H1 (cell line): ENCODE measurements around the gene ZNF697. TPM values are rescaled to one million over a fixed set of nuclear protein-coding genes. Genes with fewer than 3 reads are reported as not detected.

Source experiments
- CTCF ChIA-PET: fragments of 300-600 bp; sonication (Branson Sonifier 250); formaldehyde crosslinking; loops from one replicate; lab custom pipeline; 2021; ENCODE audit not compliant: partially characterized antibody; lab: Charles Lee
- POLR2A ChIA-PET: fragments of 300-600 bp; sonication (Branson Sonifier 250); formaldehyde crosslinking; loops from one replicate; lab custom pipeline; 2021; ENCODE audit warnings: inconsistent platforms; ENCODE audit not compliant: partially characterized antibody; lab: Charles Lee
- DNase-seq, 2 experiments: peaks; one replicate each; pipeline versions ENCODE4 v3.0.0 to v3.0.0-alpha.2; 2010 to 2022; ENCODE audit warnings: low spot score in 2 of 2, low read depth in 1 of 2, mixed read lengths in 1 of 2
- FAIRE-seq: peaks from 2 replicates; lab custom pipeline; 2011; peaks lifted over from hg19 to GRCh38; lab: Jason Lieb, UNC
- H2AFZ ChIP-seq: 2 replicates; pipeline ENCODE4 v1.8.1; 2012; ENCODE audit warnings: low read length, inconsistent platforms
- H2AK5ac ChIP-seq: 2 replicates; pipeline ENCODE4 v1.6.1; 2013; ENCODE audit warnings: low read depth, low read length
- H2BK120ac ChIP-seq: replicated peaks from 2 replicates; pipeline ENCODE3; 2013; ENCODE audit warnings: low read depth, low read length, inconsistent platforms
- H2BK12ac ChIP-seq: 2 replicates; pipeline ENCODE4 v1.6.1; 2013; ENCODE audit warnings: low read depth, low read length
- H2BK15ac ChIP-seq: 2 replicates; pipeline ENCODE4 v1.6.1; 2013; ENCODE audit warnings: low read length
- H2BK20ac ChIP-seq: 2 replicates; pipeline ENCODE4 v1.6.1; 2013; ENCODE audit warnings: low read length
- H2BK5ac ChIP-seq: 2 replicates; pipeline ENCODE4 v1.6.1; 2013; ENCODE audit warnings: low read depth, low read length
- H3K14ac ChIP-seq: 2 replicates; pipeline ENCODE4 v1.6.1; 2013; ENCODE audit warnings: inconsistent platforms; ENCODE audit not compliant: insufficient read length
- H3K18ac ChIP-seq: 2 replicates; pipeline ENCODE4 v1.6.1; 2013; ENCODE audit warnings: low read length; ENCODE audit errors: extremely low read depth
- H3K23ac ChIP-seq: 2 replicates; pipeline ENCODE4 v1.6.1; 2013; ENCODE audit warnings: inconsistent platforms; ENCODE audit not compliant: insufficient read length
- H3K23me2 ChIP-seq: 2 replicates; pipeline ENCODE4 v1.6.1; 2013; ENCODE audit warnings: low read depth, low read length
- H3K27ac ChIP-seq: 2 replicates; pipeline ENCODE4 v1.6.1; 2011; ENCODE audit warnings: low read depth, low read length, inconsistent platforms
- H3K27me3 ChIP-seq, 4 experiments: replicated peaks in 1 of 4; 1 replicate in 1 of 4; 2 replicates in 3 of 4; pipeline versions ENCODE4 v1.6.1 to v1.8.1; 2011 to 2013; ENCODE audit warnings: low read length in 3 of 4, mild to moderate bottlenecking in 3 of 4, inconsistent platforms in 2 of 4, mixed read lengths in 2 of 4, moderate library complexity in 1 of 4; ENCODE audit not compliant: control insufficient read depth in 3 of 4, insufficient read depth in 3 of 4; ENCODE audit errors: extremely low read depth in 1 of 4
- H3K36me3 ChIP-seq, 4 experiments: 2 replicates each; pipeline versions ENCODE4 v1.6.1 to v1.8.1; 2011 to 2013; ENCODE audit warnings: mild to moderate bottlenecking in 4 of 4, low read length in 3 of 4, moderate library complexity in 2 of 4, control low read depth in 1 of 4, inconsistent platforms in 1 of 4; ENCODE audit not compliant: insufficient read depth in 4 of 4, control insufficient read depth in 2 of 4
- H3K4ac ChIP-seq: replicated peaks from 2 replicates; pipeline ENCODE3; 2013; ENCODE audit warnings: low read length, low read depth, mixed read lengths, inconsistent platforms; ENCODE audit not compliant: insufficient read length
- H3K4me1 ChIP-seq, 4 experiments: replicated peaks in 1 of 4; 1 replicate in 1 of 4; 2 replicates in 3 of 4; pipeline versions ENCODE4 v1.6.1 to v1.8.1; 2011 to 2013; ENCODE audit warnings: low read length in 3 of 4, inconsistent platforms in 2 of 4, mixed read lengths in 1 of 4; ENCODE audit not compliant: insufficient read depth in 4 of 4, control insufficient read depth in 3 of 4
- H3K4me2 ChIP-seq, 2 experiments: 2 replicates each; pipeline versions ENCODE4 v1.6.1 to v1.8.1; 2011 to 2013; ENCODE audit warnings: low read depth in 2 of 2, low read length in 2 of 2, control low read depth in 1 of 2, inconsistent platforms in 1 of 2, mild to moderate bottlenecking in 1 of 2; ENCODE audit not compliant: insufficient read depth in 1 of 2
- H3K4me3 ChIP-seq, 4 experiments: fragments of 200-600, 300-600 bp in 1 of 4; sonication (generic), shearing (Covaris generic), sonication (Bioruptor Twin) in 1 of 4; 2 replicates each; pipeline versions ENCODE4 v1.5.1 to v1.8.1; 2011 to 2016; ENCODE audit warnings: low read length in 4 of 4, low read depth in 3 of 4, control low read depth in 2 of 4, inconsistent platforms in 2 of 4, mild to moderate bottlenecking in 2 of 4, mixed read lengths in 1 of 4, moderate library complexity in 1 of 4; ENCODE audit not compliant: insufficient read depth in 2 of 4; ENCODE audit errors: extremely low read depth in 1 of 4
- H3K56ac ChIP-seq: replicated peaks from 2 replicates; pipeline ENCODE3; 2013; ENCODE audit warnings: low read depth, mild to moderate bottlenecking, mixed read lengths, low read length, inconsistent platforms; ENCODE audit not compliant: insufficient read length
- H3K79me1 ChIP-seq: 2 replicates; pipeline ENCODE4 v1.6.1; 2013; ENCODE audit warnings: low read depth, low read length, control low read depth
- H3K79me2 ChIP-seq, 2 experiments: 2 replicates each; pipeline versions ENCODE4 v1.6.1 to v1.8.1; 2012 to 2013; ENCODE audit warnings: low read length in 2 of 2, mild to moderate bottlenecking in 2 of 2, inconsistent platforms in 1 of 2; ENCODE audit not compliant: insufficient read depth in 2 of 2, control insufficient read depth in 1 of 2
- H3K9ac ChIP-seq, 4 experiments: replicated peaks in 1 of 4; 1 replicate in 1 of 4; 2 replicates in 3 of 4; pipeline versions ENCODE4 v1.6.1 to v1.8.1; 2011 to 2013; ENCODE audit warnings: low read depth in 3 of 4, low read length in 3 of 4, control low read depth in 2 of 4, mild to moderate bottlenecking in 2 of 4, moderate library complexity in 2 of 4, inconsistent platforms in 1 of 4; ENCODE audit errors: extremely low read depth in 1 of 4
- H3K9me3 ChIP-seq, 2 experiments: 2 replicates each; pipeline versions ENCODE4 v1.6.1 to v1.8.1; 2012 to 2013; ENCODE audit warnings: mild to moderate bottlenecking in 2 of 2, moderate library complexity in 2 of 2, control low read depth in 1 of 2, inconsistent platforms in 1 of 2, low read depth in 1 of 2, low read length in 1 of 2, mixed read lengths in 1 of 2; ENCODE audit not compliant: insufficient read depth in 2 of 2
- H4K20me1 ChIP-seq, 2 experiments: replicated peaks in 1 of 2; 2 replicates each; pipeline versions ENCODE3 to v1.8.1; 2011 to 2013; ENCODE audit warnings: inconsistent platforms in 2 of 2, low read length in 2 of 2, mild to moderate bottlenecking in 1 of 2; ENCODE audit not compliant: insufficient read depth in 2 of 2, control insufficient read depth in 1 of 2
- H4K5ac ChIP-seq: 2 replicates; pipeline ENCODE4 v1.6.1; 2013; ENCODE audit warnings: low read length, low read depth, mixed read lengths, inconsistent platforms; ENCODE audit not compliant: insufficient read length
- H4K8ac ChIP-seq: 2 replicates; pipeline ENCODE4 v1.8.0; 2013; ENCODE audit warnings: mild to moderate bottlenecking, moderate library complexity, low read length, inconsistent platforms; ENCODE audit not compliant: insufficient read depth; ENCODE audit errors: extremely low read depth
- H4K91ac ChIP-seq: replicated peaks from 2 replicates; pipeline ENCODE3; 2013; ENCODE audit warnings: low read length, mixed read lengths, inconsistent platforms; ENCODE audit not compliant: insufficient read length
- BACH1 ChIP-seq: IDR thresholded peaks from 2 replicates; pipeline ENCODE4 v1.6.1; 2012; ENCODE audit warnings: low read length, improper control_type of control experiment
- BCL11A ChIP-seq, 2 experiments: IDR thresholded peaks; one replicate each; pipeline ENCODE4 v1.6.1; 2011; ENCODE audit warnings: low read depth in 2 of 2, low read length in 2 of 2, mild to moderate bottlenecking in 2 of 2
- CREB1 ChIP-seq: IDR thresholded peaks from 2 replicates; pipeline ENCODE4 v1.6.1; 2012; ENCODE audit warnings: inconsistent platforms
- EP300 ChIP-seq, 2 experiments: IDR thresholded peaks; 1 replicate in 1 of 2; 2 replicates in 1 of 2; pipeline ENCODE4 v1.6.1; 2011 to 2012; ENCODE audit warnings: low read depth in 2 of 2, low read length in 2 of 2, mild to moderate bottlenecking in 2 of 2, borderline replicate concordance in 1 of 2, inconsistent platforms in 1 of 2, moderate library complexity in 1 of 2
- GABPA ChIP-seq: IDR thresholded peaks from 2 replicates; pipeline ENCODE4 v1.6.1; 2011; ENCODE audit warnings: mild to moderate bottlenecking, low read length, moderate library complexity, borderline replicate concordance; ENCODE audit not compliant: insufficient read depth
- HDAC2 ChIP-seq, 2 experiments: fragments of 300-600 bp in 1 of 2; sonication (generic) in 1 of 2; IDR thresholded peaks; 2 replicates each; pipeline ENCODE4 v1.6.1; 2011 to 2012; ENCODE audit warnings: low read depth in 2 of 2, low read length in 2 of 2, mild to moderate bottlenecking in 2 of 2, moderate library complexity in 2 of 2, borderline replicate concordance in 1 of 2, inconsistent platforms in 1 of 2
- MAFK ChIP-seq: IDR thresholded peaks from 2 replicates; pipeline ENCODE4 v1.6.1; 2012; ENCODE audit warnings: low read depth, mild to moderate bottlenecking, improper control_type of control experiment, low read length
- NRF1 ChIP-seq: IDR thresholded peaks from 2 replicates; pipeline ENCODE4 v1.6.1; 2011; ENCODE audit warnings: mild to moderate bottlenecking, low read depth, low read length, improper control_type of control experiment
- POLR2A ChIP-seq, 2 experiments: IDR thresholded peaks; 1 replicate in 1 of 2; 2 replicates in 1 of 2; pipeline ENCODE4 v1.6.1; 2011; ENCODE audit warnings: low read depth in 2 of 2, low read length in 2 of 2, mild to moderate bottlenecking in 2 of 2; ENCODE audit errors: control extremely low read depth in 1 of 2
- POU5F1 ChIP-seq: IDR thresholded peaks from 2 replicates; pipeline ENCODE4 v1.6.1; 2011; ENCODE audit warnings: low read depth, mild to moderate bottlenecking, low read length, moderate library complexity
- RFX5 ChIP-seq: IDR thresholded peaks from 2 replicates; pipeline ENCODE4 v1.6.1; 2011; ENCODE audit warnings: low read depth, low read length, improper control_type of control experiment, borderline replicate concordance
- RNF2 ChIP-seq: fragments of 200-900, 300-1000 bp; sonication (generic); IDR thresholded peaks from 2 replicates; pipeline ENCODE4 v1.7.1; 2016; ENCODE audit warnings: borderline replicate concordance, low read depth, mild to moderate bottlenecking, antibody characterized with exemption, low read length; ENCODE audit not compliant: poor library complexity, severe bottlenecking; ENCODE audit errors: missing control alignments
- RXRA ChIP-seq: IDR thresholded peaks from 2 replicates; pipeline ENCODE4 v1.6.1; 2011; ENCODE audit warnings: low read depth, mild to moderate bottlenecking, low read length, moderate library complexity; ENCODE audit not compliant: insufficient read depth
- SP4 ChIP-seq: IDR thresholded peaks from 2 replicates; pipeline ENCODE4 v1.6.1; 2012; ENCODE audit warnings: low read length, inconsistent platforms
- TCF12 ChIP-seq: IDR thresholded peaks from 2 replicates; pipeline ENCODE4 v1.6.1; 2011; ENCODE audit warnings: low read depth, mild to moderate bottlenecking, low read length
- YY1 ChIP-seq: IDR thresholded peaks from 2 replicates; pipeline ENCODE4 v1.6.1; 2011; ENCODE audit warnings: low read depth, mild to moderate bottlenecking, low read length
- polyA plus RNA-seq, 7 experiments: library from polyadenylated mRNA; depleted of rRNA in 3 of 7; stranded (reverse) in 5 of 7; unstranded in 2 of 7; fragments of >200 nt in 5 of 7; fragments of 200-250 nt in 2 of 7; gene quantifications; 1 replicate in 5 of 7; 2 replicates in 1 of 7; 4 replicates in 1 of 7; pipeline versions ENCODE4 v1.2.1 to v1.2.3, GENCODE V29; 2011 to 2013; ENCODE audit warnings: missing spikeins in 2 of 7, mixed read lengths in 2 of 7
- total RNA-seq: library from RNA; stranded (reverse); fragmentation: NEBNext Ultra II Directional; extraction: Animal tissue kit (Norgen Biotek cat#: 25700); gene quantifications from 2 replicates; pipeline ENCODE4 v1.2.1, GENCODE V29; 2021

The ZNF697 gene
- total and polyA plus RNA-seq, 2 of the 8 experiments (the other 6 are each of a cell fraction or from before 2014, with no cell fraction given), result 5.6 to 18.3 TPM

GRCh38 chr1:119590393-119590792, 57.7 kb downstream of the ZNF697 start:
- Histone ChIP-seq H4K5ac (no peak overlapping the region), H3K4me2 (no peak overlapping the region), H3K9ac (no peak overlapping the region)
- TF ChIP-seq NRF1 (no peak), RNF2 (no peak), YY1 (no peak), BACH1 (no peak), EP300 (IDR thresholded peaks at IDR 0.05; ENCODE audit: borderline replicate concordance in 1 of 2, low read depth in 2 of 2, low read length in 2 of 2) (no peak), SP4 (no peak), TCF12 (no peak), MAFK (no peak), RXRA (no peak), CREB1 (no peak), HDAC2 (IDR thresholded peaks at IDR 0.05; ENCODE audit: borderline replicate concordance in 1 of 2, low read depth in 2 of 2, low read length in 2 of 2) (no peak), GABPA (no peak), POU5F1 (no peak), BCL11A (IDR thresholded peaks at IDR 0.05; ENCODE audit: low read depth in 2 of 2, low read length in 2 of 2) (no peak), POLR2A (IDR thresholded peaks at IDR 0.05; ENCODE audit: control extremely low read depth in 1 of 2, low read depth in 2 of 2, low read length in 2 of 2) (no peak), RFX5 (no peak)

More at GRCh38 chr1:119590393-119590792, 57.7 kb downstream of the ZNF697 start:
- H2BK5ac ChIP-seq, result no peak overlapping the region
- H3K4me1 ChIP-seq, result no peaks in the 10 kb centered on the region
- no peak overlapping the region for H2BK120ac ChIP-seq
- no peaks in the 10 kb centered on the region for H3K36me3 ChIP-seq
- no peaks in the 10 kb centered on the region for H3K9me3 ChIP-seq
- H4K91ac ChIP-seq, result no peak overlapping the region
- ChIA-PET POLR2A (interaction anchor here (1.0 kb wide), 1 partner anchor 124 kb away, joined by 3 read pairs; no protein-coding TSS in a partner anchor), CTCF (interaction anchor here (1.3 kb wide), 1 partner anchor 13 kb away, joined by 4 read pairs; no protein-coding TSS in a partner anchor)
- H3K14ac ChIP-seq, result no peak overlapping the region
- no peaks in the 10 kb centered on the region for H4K20me1 ChIP-seq
- no peak overlapping the region for H2AK5ac ChIP-seq
- no peak overlapping the region for H3K23ac ChIP-seq
- no peak overlapping the region for H3K18ac ChIP-seq
- no peaks in the 10 kb centered on the region for H3K27me3 ChIP-seq
- H3K56ac ChIP-seq, result no peak overlapping the region
- no peak overlapping the region for H3K4ac ChIP-seq
- no peak overlapping the region for H2BK20ac ChIP-seq
- no peak overlapping the region for H2BK15ac ChIP-seq
- no peak for FAIRE-seq
- H3K27ac ChIP-seq, result no peak overlapping the region
- H4K8ac ChIP-seq, result no peak overlapping the region
- H2BK12ac ChIP-seq, result no peak overlapping the region
- no peaks in the 10 kb centered on the region for H3K23me2 ChIP-seq
- no peak overlapping the region for H2AFZ ChIP-seq
- DNase-seq, result no peak
- H3K4me3 ChIP-seq, result no peak overlapping the region
- no peaks in the 10 kb centered on the region for H3K79me1 ChIP-seq
- no peaks in the 10 kb centered on the region for H3K79me2 ChIP-seq
